Activated CD4-positive, alpha-beta T cell treated with anti-CD3 and anti-CD28 coated beads for 24 hours (primary cell): ENCODE measurements around the gene SCTR.
"Not testable (repeated sequence)": the region's sequence is repeated elsewhere in the genome, so short reads cannot be mapped to it uniquely, and the experiment has no call there.

Experiments used
- DNase-seq, 2 donors: peaks; one replicate each; pipeline ENCODE4 v3.0.0-alpha.2; 2020; ENCODE audit warnings: low read depth in 2 of 2

The SCTR gene

GRCh38 chr2:119408221-119408619 lies 116.1 kb downstream of the SCTR start:
- no peak for DNase-seq

- no peak for DNase-seq
Observed at GRCh38 chr2:119407430-119408220, 116.7 kb downstream of the SCTR start.

DNA sequence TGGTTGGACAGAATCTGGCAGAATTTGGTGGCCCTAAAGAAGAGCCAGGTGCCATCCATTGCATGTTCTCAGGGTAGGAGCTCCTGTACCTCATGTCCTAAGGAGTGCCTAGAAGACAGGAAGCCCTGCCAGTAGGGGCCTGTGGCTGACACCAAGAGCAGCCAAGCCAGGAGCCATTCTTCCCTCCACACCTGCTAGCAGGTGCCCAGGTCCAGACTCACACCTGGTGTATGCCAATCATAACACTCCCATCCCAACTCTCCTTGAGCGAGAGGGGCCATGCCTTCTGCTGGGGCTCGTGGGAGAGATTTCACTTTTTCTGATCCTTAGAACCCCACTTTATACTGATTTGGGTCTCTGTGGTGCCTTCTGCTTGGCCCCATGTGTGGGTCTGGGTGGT lies 119.1 kb downstream of the SCTR start:
- no peak for DNase-seq

DNA sequence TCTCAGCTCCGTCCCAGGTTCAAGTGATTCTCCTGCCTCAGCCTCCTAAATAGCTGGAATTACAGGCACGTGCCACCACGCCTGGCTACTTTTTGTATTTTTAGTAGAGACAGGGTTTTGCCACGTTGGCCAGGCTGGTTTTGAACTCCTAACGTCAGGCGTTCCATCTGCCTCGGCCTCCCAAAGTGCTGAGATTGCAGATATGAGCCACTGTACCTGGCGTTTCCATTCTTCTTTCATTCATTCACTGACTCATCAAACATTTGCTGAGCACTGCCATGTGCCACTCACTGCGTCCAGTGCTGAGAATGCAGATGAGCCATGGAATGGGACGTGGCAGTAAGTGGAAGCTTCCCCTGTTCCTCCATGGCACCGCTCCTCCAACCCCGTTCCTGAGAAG lies 120.7 kb downstream of the SCTR start:
- DNase-seq = not testable (repeated sequence)

GRCh38 chr2:119402645-119403560 lies 121.4 kb downstream of the SCTR start:
- DNase-seq = no peak

- no peak for DNase-seq
Observed at GRCh38 chr2:119402106-119402505, 122.2 kb downstream of the SCTR start.

- DNase-seq = no peak
Observed at GRCh38 chr2:119397196-119397595, 127.1 kb downstream of the SCTR start.

DNA sequence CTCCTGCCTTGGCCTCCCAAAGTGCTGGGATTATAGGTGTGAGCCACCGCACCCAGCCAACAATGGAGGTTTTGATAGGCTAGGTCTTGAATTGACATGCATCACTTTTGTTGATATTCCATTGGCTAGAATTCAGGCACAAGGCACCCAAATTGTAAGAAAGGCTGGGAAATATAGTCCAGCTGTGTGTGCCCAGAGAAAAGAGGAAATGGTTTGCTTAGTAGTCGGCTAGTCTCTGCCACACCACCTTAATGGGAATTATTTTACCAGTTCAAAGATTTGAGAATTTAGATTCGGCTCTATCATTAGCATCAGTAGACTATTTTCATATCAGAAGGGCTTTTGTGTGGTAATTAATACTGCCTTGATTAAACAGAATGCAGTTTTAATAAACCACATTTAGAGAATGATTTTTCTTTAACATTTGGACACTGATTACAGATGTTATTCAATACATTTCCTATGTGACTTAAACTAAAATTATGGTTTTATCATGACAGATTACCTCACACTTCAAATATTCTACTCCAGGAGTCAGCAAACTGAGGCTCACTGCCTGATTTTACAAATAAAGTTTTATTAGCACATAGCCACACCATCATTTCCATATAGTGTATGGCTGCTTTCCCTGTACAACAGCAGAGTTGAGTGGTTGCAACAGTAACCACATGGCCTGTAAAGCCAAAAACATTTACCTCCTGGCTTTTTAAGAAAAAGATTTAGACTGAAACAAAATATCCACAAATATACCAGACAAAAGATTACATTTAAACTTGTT lies 130.1 kb downstream of the SCTR start:
- DNase-seq = no peak
